ENCODE measurements around the gene PCTP. TPM values are rescaled to one million over a fixed set of nuclear protein-coding genes. Genes with fewer than 3 reads are reported as not detected.

PCTP gene
- total and polyA plus RNA-seq, 5 donors = 11.9 to 17.6 (median 15.9) TPM

GRCh38 chr17:55825213-55825612 is 74.4 kb downstream of the PCTP start:
- H3K9me3 ChIP-seq (ENCODE audit: control insufficient read depth, low read length) = no peaks in the 10 kb centered on the region
- intact Hi-C loops (cut with DNase I) = no loop called here
- no peak overlapping the region for H3K27ac ChIP-seq (ENCODE audit: low read length)
- H3K4me1 ChIP-seq (ENCODE audit: control insufficient read depth, insufficient read depth, low read length) = no peaks in the 10 kb centered on the region
- DNase-seq (no peak), ATAC-seq (no peak)
- H3K27me3 ChIP-seq (ENCODE audit: control insufficient read depth, insufficient read depth) = no peaks in the 10 kb centered on the region
- 68% methylated on average over 2 of the region's 2 CpGs for WGBS
- no peak overlapping the region for H3K4me3 ChIP-seq (ENCODE audit: low read length)

Other genes starting within 250 kb of the PCTP start
- not detected for gene SMIM36, start 239.6 kb upstream of the PCTP start, total RNA-seq
- gene SMIM36, start 239.6 kb upstream of the PCTP start, polyA plus RNA-seq = not detected
- gene TMEM100, start 28.2 kb upstream of the PCTP start, total RNA-seq = 10 to 100 TPM; 24.7 to 37.2 (median 31.0) TPM
- gene TMEM100, start 28.2 kb upstream of the PCTP start, polyA plus RNA-seq = 13.2 TPM

Data from right cardiac atrium (tissue), 5 donors.